ENCODE measurements around the gene CDC42BPA. TPM values are rescaled to one million over a fixed set of nuclear protein-coding genes. Genes with fewer than 3 reads are reported as not detected.

The CDC42BPA gene
- total RNA-seq, 4 donors from 2014 or later = 49.0 to 102 (median 54.2) TPM

- in situ Hi-C loops (cut with MboI; ENCODE audit: low pct_ligation_motif_present in 1 of 4, low pct_unique_long_range_greater_than_20kb in 1 of 4, low sequenced_read_pairs in 3 of 4) (no loop called here), intact Hi-C loops (cut with DNase I; ENCODE audit: low total_unique reads) (no loop called here)
- 15% methylated on average over 3 of the region's 3 CpGs; no CpG with 5 or more reads in 1 of the 2 donors for WGBS, 2 donors (ENCODE audit: low coverage in 1 of 2)
- no peak for TF ChIP-seq EP300 (IDR thresholded peaks at IDR 0.05; ENCODE audit: low read depth)
- no peak for TF ChIP-seq POLR2A (IDR thresholded peaks at IDR 0.05)
- no peak for TF ChIP-seq CTCF (IDR thresholded peaks at IDR 0.05)
- no peak for TF ChIP-seq POLR2AphosphoS5 (IDR thresholded peaks at IDR 0.05)
- H3K36me3 ChIP-seq = peaks cover 0 to 6% (median 0%) of the 10 kb centered on the region in 4 donors
- H3K9me3 ChIP-seq = no peaks in the 10 kb centered on the region
- H3K27me3 ChIP-seq = no peaks in the 10 kb centered on the region
- H3K4me1 ChIP-seq = peaks cover 28 to 53% (median 39%) of the 10 kb centered on the region in 4 donors
- no peak overlapping the region for H3K4me3 ChIP-seq
- DNase-seq = peak; percentile 83
- peak overlapping the region; percentile 82 to 87 (median 86) for H3K27ac ChIP-seq
Measured at GRCh38 chr1:226988334-226988666, 330.0 kb downstream of the CDC42BPA start.

- intact Hi-C loops (cut with DNase I; ENCODE audit: low total_unique reads) = no loop called here
- WGBS, 2 donors (ENCODE audit: low coverage in 1 of 2) = 72% methylated on average over 15 of the region's 16 CpGs; no CpG with 5 or more reads in 1 of the 2 donors
- Histone ChIP-seq H3K27me3 (no peaks in the 10 kb centered on the region), H3K36me3 (peaks cover 0 to 6% (median 0%) of the 10 kb centered on the region in 4 donors), H3K4me1 (peaks cover 28 to 53% (median 39%) of the 10 kb centered on the region in 4 donors), H3K27ac (peak overlapping the region; percentile 82 to 87 (median 86)), H3K4me3 (no peak overlapping the region), H3K9me3 (no peaks in the 10 kb centered on the region)
- no peak for DNase-seq
- in situ Hi-C loops (cut with MboI; ENCODE audit: low pct_ligation_motif_present in 1 of 4, low pct_unique_long_range_greater_than_20kb in 1 of 4, low sequenced_read_pairs in 3 of 4) = no loop called here
- no peak for TF ChIP-seq POLR2A (IDR thresholded peaks at IDR 0.05)
Measured at GRCh38 chr1:226987623-226988333, 330.5 kb downstream of the CDC42BPA start.

GRCh38 chr1:226987179-226987536 is 331.1 kb downstream of the CDC42BPA start:
- Histone ChIP-seq H3K9me3 (no peaks in the 10 kb centered on the region), H3K27me3 (no peaks in the 10 kb centered on the region), H3K36me3 (peaks cover 0 to 6% (median 0%) of the 10 kb centered on the region in 4 donors), H3K4me3 (no peak overlapping the region), H3K4me1 (peaks cover 28 to 53% (median 39%) of the 10 kb centered on the region in 4 donors), H3K27ac (peak overlapping the region; percentile 82 to 87 (median 86))
- WGBS, 2 donors (ENCODE audit: low coverage in 1 of 2) = 67 to 80% methylated on average over 1 to 8 of the region's 8 CpGs
- in situ Hi-C loops (cut with MboI; ENCODE audit: low pct_ligation_motif_present in 1 of 4, low pct_unique_long_range_greater_than_20kb in 1 of 4, low sequenced_read_pairs in 3 of 4) (no loop called here), intact Hi-C loops (cut with DNase I; ENCODE audit: low total_unique reads) (no loop called here)
- TF ChIP-seq CTCF (IDR thresholded peaks at IDR 0.05) (no peak), POLR2AphosphoS5 (IDR thresholded peaks at IDR 0.05) (no peak), EP300 (IDR thresholded peaks at IDR 0.05; ENCODE audit: low read depth) (no peak), POLR2A (IDR thresholded peaks at IDR 0.05) (no peak)
- DNase-seq = no peak

- Histone ChIP-seq H3K36me3 (peaks cover 0 to 6% (median 0%) of the 10 kb centered on the region in 4 donors), H3K27ac (peak overlapping the region in 3 of 4 donors; percentile 82 to 86 (median 85)), H3K27me3 (no peaks in the 10 kb centered on the region), H3K4me1 (peaks cover 28 to 53% (median 39%) of the 10 kb centered on the region in 4 donors), H3K4me3 (no peak overlapping the region), H3K9me3 (no peaks in the 10 kb centered on the region)
- intact Hi-C loops (cut with DNase I; ENCODE audit: low total_unique reads) (no loop called here), in situ Hi-C loops (cut with MboI; ENCODE audit: low pct_ligation_motif_present in 1 of 4, low pct_unique_long_range_greater_than_20kb in 1 of 4, low sequenced_read_pairs in 3 of 4) (no loop called here)
- no peak for DNase-seq
- TF ChIP-seq POLR2AphosphoS5 (IDR thresholded peaks at IDR 0.05) (no peak), CTCF (IDR thresholded peaks at IDR 0.05) (no peak), POLR2A (IDR thresholded peaks at IDR 0.05) (no peak), EP300 (IDR thresholded peaks at IDR 0.05; ENCODE audit: low read depth) (no peak)
- WGBS, 2 donors (ENCODE audit: low coverage in 1 of 2) = 73 to 84% methylated on average over 3 to 21 of the region's 21 CpGs
Measured at GRCh38 chr1:226986496-226987178, 331.7 kb downstream of the CDC42BPA start.
